Fibroblast of skin of left quadriceps (primary cell): ENCODE measurements around the gene CHCHD6.
A peak's percentile ranks its signal among the peaks of the same experiment; 100 is the strongest.

Source experiments
- DNase-seq, 2 experiments: peaks; one replicate each; pipeline ENCODE4 v3.0.0-alpha.2; 2013; ENCODE audit warnings: low read depth in 2 of 2

CHCHD6 gene

DNA sequence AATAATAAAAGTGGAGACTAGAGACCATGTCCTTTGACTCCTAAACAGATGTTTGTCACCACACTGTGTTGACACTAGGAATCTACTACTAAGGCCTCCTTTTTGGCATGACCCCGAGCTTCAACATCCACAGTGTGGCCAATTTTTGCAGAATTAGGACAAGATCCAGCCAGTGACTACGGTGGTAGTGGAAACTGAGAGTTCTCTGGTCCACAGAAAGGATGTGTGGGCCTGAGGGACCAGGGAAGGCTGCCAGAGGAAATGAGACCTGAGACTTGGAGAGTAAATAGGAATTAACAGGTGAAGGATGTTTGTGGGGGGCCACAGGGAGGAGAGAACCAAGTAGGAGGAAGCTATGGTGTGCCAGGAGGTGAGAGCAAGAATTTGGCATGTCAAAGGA, 122.7 kb downstream of the CHCHD6 start:
- no peak for DNase-seq

DNA sequence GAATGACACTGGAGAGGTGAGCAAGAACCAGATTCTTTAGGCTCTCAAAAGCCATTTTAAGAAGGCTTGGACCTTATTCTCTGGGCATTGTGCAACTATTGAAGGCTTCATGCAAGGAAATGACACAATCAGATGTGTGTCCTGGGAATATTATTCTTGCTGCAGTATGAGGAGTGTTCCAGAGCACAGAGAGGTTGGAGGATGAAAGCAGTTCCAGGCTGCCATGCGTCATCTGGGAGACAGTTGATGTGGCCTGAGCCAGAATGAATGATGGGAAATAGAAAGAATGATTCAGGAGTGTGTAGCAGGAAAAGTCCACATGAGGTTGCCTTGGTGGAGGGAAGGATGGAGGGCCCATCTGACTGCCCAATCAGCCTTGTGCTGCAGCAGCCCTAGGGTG, 123.1 kb downstream of the CHCHD6 start:
- DNase-seq: no peak

DNA sequence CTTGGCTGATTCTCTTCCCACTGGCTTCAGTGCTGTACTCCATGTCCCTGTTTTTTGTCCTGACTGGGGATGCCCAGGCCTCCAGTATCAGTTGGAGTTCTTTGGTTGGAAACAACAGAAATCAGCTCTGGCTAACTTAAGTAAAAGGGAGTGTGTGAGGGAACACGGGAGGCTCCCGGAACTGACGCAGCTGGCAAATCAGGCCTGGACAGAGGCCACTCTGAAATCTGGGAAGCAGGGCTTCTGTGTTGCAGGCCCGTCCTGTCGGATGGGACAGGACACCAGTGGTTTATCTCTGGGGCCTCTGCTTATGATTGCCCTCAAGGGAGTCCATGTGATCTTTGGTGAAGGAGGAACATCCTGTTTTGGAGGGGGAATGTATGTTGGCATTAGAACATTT, 124.3 kb downstream of the CHCHD6 start:
- no peak for DNase-seq

DNA sequence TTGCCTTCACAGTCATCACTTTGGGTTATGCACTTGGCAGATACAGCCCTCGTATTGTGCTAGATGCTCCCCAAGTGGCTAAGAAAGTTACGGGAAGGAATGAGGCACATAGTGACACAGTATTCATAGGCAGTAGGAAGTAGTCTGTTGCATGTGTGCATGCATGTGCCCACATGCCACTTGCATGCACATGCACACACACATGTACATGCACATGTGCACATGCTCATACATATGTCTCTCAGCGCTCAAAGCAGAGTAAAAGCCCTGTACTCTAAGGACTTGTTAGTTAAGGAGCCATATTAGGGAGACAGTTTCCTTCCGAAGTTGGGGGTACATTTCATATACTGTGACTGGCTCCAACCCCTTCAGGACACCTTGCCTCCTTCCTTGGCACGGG, 128.9 kb downstream of the CHCHD6 start:
- DNase-seq: no peak

DNA sequence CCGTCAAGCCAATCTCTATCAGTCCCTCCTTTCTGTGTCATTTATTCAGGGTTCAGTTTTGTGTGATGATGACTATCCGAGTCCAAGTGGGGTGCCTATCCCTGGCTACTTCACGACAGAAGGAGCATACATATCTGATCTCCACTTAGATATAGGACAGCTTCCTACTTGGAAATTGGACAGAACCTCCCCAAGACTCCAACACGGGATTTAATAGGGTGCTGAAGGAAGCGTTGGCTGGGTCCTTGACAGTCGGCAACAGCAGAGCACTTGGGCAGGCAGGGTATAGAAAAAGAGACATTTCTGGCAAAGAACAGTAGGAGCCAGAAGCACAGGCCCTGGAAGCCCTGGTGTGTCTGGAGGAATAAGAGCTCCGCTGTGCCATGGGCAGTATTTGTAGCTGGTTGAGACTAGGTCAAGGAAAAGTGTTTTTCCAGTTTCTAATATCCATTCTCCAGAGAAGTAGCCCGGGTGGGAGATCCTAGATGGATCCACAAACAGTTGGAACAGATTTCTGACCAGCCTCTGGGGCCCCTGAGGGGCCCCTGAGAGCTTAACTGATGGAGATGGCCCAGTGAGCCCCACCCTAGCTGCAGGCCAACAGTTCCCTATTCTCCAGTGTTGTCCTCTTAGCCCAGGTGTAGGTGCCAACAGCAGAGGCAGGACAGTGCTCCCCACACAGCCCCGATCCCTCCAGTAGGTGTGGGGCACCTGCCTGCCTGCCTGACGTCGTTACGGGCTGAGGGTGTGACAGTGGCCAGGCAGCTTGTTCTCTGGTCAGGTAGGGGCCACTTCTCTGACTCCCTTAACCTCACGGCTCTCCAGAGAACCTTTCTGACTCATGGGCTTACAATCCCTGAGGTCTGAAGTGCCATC, 130.8 kb downstream of the CHCHD6 start:
- DNase-seq: no peak

DNA sequence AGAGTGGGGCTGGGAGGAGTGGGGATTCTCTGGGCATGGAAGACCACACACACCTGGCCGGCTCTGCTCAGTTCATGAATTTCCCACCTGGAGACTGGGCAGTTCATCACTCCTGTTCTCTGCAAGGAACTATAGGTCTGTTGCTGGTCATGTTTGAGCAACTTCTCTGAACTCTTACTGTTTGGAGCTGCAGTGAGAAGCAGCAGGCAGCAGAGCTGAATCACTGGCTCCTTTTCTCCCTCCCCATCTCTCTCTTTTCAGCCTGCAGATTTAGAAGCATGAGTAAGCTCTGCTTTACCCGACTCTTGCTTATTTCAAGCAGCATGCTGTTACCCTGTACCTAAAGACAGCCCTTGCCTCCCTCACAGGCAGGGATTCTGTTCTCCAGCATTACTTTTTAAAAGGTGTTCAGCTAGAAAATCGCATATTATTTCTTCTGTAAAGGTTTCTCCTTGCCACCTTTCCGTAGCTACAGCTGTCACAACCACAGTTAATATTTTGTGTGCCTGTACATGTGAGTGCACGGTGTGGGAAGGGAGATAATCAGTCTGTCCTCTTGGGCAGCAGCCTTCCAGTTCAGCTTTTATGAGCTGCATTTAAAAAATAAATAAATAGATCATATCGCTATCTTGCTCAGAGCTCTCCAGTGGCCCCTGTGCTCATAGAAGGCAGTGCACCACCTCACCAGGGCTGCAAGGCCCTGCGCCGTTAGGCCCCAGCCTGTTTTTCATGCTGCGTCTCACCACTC, 131.6 kb downstream of the CHCHD6 start:
- no peak for DNase-seq

DNA sequence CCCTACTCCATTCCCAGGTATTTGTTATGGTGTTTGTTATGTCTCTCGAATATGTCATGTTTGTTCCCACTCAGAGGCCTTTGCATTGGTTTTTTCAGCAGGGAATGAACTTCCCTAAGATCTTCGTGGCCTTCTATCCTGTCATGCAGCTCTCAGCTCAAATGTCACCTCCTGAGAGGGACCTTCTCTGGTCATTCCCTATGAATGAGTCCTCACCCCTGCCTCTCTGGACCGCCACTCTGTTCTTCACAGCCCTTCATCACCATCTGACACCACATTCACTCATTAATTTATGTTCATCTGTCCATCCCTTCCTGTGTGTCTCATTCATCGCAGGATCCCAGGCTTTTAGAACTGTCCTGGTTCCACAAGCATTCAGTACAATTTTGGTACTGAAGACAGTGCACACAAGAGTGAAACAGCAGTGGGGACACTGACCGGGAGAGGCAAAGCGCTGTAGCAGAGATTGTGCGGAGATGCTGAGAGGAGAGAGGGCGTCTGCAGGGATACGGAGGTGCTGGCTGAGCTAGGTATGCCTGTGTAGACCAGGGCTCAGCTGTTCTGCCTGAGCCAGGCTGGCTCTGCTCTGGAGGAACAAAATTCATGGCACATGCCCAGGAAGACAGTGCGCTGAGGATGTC, 132.3 kb downstream of the CHCHD6 start:
- no peak for DNase-seq

DNA sequence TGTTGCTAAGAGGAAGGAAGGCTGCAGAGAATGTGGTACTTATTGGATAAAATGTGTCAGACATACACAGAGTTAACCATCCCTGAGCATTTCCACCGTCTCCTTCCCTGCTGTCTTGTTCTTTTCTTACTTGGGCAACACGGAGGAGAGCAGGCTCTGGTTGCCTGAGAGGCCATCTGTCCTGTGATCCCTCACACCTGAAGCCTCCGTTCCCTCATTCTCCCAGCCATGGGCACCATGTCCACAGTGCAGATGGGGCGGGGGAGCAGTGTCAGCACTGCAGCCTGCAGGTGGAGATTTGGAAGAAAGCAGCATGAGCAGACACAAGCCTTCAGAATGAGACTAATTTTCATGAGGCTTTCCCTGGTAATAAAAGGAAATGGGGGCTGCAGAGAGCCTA, 133.7 kb downstream of the CHCHD6 start:
- no peak for DNase-seq

DNA sequence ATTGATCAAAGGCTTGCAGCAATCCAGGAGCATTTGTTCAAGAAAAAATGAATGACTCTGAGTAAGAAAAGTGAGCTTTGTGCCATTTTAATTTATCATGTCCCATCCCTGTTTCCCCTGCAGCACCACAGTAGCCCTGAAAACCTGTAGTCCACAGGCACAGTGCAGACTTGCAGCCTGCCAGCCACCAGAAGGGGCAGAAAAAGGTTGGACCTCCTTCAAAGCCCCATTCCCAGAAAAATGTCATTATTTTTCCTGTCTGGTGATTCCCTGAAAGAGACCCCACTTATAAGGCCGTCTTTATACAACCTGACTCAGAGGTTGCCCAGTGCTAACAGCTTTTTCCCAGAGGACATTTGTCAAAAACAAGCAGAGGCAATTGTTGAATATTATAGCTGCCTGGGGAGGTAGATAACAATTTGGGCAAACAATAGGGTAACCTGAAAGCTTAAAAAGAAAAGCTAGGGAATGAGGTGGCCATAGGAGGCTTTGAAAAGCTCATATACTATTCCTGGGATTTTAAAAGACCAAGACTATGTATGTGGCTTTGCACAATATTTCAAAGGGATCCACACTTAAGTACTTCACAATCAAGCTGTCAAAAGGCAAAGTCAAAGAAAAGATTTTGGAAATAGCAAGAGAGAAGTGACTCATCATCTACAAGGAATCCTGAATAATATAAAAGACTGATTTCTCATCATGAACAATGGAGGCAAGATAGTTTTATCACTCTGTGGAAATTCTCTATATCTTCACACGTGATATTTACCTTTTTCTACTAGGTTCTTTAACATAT, 142.1 kb downstream of the CHCHD6 start:
- DNase-seq: no peak

DNA sequence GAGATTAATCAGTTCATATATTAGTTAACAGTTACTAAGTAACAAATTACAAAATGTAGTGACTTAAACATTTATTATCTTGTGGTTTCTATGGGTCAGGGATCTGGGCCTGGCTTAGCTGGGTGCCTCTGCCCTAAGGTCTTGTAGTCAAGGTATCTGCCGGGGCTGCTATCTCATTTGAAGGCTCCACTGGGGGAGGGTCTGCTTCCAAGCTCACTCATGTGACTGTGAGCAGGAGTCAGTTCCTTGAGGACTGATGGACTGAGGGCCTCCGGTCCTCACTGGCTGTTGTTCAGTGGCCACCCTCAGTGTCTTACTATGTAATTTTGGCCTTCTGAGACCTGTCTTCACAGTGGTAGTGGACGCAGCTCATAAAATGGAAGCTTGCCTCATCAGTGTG, 143.0 kb downstream of the CHCHD6 start:
- no peak for DNase-seq

DNA sequence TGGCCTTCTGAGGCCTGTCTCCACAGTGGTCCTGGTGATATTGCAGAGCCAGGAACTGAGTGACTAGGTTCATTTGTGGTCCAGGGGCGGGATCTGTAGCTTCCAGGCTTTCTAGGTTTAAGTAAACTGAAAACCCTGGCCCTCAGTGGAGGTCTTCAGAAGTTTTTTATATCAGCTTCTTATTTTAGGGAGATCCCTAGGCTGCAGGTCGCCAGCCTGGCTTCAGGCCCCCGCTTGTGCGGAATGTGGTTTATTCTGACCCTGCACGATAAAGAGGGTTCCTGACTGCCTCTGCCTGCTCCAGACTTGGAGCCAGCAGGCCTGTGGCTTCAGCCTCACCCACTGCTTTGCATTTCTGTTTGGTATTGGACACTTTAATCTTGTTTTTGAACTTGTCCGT, 145.0 kb downstream of the CHCHD6 start:
- no peak for DNase-seq

DNA sequence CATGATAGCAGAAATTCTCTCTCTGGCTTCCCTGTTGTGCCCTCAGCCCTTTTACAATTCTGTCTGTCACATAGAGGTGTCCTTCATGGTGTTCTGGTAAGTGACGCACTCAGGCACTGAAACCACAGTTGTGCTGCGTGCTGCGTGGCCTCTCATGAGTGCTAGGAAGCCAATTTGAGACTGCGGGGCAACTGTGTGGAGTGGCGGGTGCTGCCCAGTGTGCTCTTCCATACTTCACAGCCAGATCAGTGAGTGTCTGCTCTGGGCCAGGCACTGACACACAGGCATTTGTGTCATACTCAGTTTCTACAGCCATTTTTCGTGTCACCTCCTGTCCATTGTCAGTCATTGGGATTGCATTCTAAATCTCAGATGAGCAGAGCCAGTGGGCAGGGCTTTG, 145.7 kb downstream of the CHCHD6 start:
- no peak for DNase-seq

DNA sequence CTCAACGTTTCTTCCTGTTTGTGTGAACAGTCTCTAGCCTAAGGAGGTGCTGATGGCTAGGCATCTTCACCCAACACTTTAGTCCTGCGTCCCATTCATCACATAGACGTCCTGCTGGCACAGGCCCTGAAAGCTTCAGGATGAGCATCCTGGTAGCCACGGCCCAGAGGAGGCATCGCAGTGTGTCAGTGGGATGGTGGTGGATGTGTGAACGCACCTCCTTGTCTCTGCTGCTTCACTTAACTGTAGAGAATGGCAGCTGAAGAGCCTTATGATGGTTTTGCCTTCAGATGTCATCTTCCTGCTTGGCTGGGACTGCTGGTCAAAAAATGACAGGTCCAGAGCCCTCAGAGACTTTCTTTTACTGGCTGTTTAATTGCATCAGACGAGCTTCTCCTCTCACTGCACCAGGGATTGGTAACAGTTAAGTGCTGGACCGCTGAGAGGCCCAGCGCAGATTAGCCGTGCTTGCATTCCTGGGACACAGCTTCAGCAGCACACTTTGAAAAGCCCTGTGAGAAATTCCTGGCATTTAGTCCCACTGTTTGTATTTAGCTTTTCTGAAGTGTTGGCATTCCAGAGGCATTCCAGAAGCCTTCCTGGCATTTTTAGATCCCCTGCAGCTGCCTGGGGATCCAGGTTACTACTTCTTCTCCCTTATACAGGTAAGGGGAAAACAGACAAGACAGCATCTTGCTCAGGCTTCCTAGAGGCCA, 146.5 kb downstream of the CHCHD6 start:
- DNase-seq: peak; percentile 65 to 67

DNA sequence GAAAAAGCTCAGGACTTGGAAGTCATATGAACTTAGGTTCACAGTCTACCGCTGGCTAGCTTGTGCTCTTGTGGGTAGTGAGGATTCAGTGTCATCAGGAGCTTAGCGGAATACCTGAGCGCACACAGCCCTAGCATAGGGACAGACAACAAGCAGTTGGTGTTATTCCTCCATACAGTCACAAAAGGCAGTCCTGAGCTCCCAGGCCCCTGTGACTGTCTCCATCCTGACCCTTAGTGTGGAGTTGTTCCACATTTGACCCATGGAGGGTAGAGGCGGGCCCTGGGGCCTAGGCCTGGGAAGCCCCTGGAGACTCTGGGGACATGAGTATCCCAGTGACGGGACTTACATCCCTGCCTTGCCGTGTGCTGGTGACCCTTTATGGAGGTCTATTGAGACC, 147.3 kb downstream of the CHCHD6 start:
- DNase-seq: no peak

DNA sequence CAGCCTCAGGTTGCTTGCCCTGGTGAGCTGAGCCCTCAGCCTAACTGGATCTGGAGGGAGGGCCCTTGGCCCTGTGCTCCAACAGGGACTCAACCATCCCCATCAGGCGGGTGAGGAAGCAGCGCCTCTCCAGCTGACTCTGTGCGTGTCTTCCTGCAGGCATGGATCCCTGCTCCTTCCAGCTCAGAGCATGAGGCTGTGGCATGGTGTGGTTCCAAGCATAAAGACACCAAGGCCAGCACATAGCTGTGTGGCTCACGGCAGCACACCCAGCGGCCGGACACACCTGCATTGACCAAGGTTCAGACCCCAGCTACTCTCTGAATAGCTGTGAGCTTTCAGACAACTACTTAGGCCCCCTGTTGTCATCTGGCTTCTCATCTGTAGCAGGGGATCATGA, 147.9 kb downstream of the CHCHD6 start:
- no peak for DNase-seq

DNA sequence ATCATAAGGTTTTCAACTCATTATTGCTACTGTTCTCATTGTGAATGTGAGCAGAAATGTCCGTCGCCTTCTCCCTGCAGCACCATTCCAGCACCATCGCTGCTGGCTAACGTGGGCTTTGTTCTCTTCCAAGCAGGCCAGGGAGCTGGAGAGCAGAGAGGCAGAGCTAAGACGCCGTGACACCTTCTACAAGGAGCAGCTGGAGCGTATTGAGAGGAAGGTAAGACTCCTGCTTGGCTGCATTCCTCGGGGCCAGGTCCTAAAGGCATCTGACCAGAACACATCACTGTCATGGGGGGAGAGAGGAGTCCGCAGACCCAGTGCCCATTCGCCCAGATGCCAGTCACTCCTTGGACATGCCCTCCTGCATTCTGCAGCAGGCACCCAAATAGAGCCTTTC, 148.5 kb downstream of the CHCHD6 start:
- DNase-seq: no peak

DNA sequence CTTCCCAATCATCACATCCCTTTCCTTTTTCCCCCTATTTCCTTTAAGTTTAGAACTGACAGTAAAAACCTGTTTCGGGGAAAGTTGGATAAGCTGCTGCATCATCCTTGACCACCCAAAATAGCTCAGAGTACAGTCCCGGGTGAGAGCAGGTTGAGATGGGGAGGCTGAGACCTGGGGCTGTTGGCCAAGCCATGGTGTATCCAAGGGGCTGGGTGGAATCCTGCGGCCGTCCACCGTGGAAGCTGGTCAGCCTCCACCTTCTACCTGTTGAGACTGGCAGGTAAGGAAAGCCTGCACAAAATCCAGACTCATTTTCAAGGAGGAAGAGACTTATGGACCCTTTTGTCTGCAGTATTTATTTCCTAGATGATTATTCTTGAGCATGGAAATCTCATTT, 150.6 kb downstream of the CHCHD6 start:
- no peak for DNase-seq

DNA sequence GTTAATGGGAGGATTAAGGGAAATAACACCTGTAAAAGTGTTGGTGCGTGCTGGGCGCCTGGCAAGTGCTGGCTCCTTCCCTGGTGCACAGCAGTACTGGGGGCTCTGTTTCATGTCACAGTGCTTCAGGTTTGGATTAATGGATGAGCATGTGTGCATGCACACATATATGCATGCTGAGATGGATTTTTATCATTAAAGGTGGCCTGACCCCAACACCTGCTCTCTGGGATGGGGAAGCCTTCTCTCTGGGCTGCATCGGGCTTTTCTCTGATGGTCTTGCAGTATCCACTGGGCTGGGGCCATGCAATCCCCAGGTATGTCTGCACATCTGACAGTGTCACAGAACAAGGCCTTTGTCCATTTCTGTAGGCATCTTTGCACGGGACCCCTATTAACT, 151.3 kb downstream of the CHCHD6 start:
- DNase-seq: no peak

DNA sequence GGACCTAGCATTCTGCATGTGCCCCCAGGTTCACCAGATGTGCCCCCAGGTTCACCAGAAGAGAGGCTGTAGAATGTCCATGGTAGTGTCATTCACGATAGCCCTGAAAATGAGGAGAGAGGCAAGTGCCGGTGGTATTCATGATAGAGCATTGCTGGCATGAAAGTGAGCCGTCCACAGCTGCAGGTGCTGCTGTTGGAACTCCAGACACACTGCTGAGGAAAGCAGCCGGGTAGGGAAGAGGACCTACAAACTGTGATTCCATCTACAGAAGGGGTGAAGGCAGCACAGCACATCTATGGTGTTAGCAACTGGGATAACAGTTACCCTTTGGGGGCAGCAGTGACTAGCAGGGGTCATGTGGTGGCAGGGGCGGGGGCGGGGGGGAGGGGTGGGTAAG, 153.9 kb downstream of the CHCHD6 start:
- no peak for DNase-seq

DNA sequence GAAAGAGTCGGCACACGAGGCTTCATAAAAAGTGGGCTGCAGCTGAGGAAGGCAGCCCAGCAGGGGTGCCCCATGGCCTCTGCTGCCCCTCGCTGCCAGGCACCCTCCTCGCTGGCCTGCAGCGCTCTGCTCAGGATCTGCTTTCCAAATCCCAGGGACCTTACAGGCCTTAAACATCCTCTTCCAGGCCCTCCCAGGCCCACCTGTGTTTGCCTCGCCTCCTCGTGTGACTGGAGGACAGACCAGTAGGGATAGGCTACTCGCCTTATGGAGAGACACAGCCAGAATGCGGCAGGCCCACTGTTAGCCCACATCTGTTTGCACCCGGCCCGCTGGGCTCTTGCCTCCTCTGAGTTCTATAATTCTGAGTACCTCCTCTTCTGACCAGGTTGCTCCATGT, 154.4 kb downstream of the CHCHD6 start:
- no peak for DNase-seq

DNA sequence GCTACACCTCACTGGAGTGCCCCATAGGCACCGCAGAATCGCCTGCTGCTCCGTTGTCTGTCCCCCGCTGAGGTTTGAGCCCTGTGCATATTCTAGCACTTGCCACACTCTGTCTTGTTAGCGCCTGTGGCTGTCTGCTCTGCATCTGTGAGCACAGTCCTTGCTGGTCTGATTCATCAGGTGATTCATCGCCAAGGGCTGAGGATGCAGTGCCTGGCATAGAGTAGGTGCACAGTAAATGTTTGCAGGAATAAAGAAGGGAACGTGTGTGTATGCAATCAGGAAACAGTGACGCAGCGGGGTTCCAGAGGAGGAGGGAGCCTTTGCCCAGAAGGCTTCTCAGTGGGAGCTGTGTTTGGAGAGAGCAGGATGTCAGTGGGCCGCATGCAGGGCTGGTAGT, 154.8 kb downstream of the CHCHD6 start:
- peak; percentile 63 to 66 for DNase-seq
